OCI-LY3 (cell line): ENCODE data around the gene INSL3.

Experiments
- EZH2phosphoT487 ChIP-seq: fragments of 200-600 bp; shearing (Covaris generic); IDR thresholded peaks from 2 replicates; pipeline ENCODE4 v1.6.1; 2018; ENCODE audit warnings: antibody characterized with exemption, mixed run types, low read depth
- TF ChIP-seq, protein P1 (sequence below): fragments of 200-600, 300-600 bp; sonication (generic); IDR thresholded peaks from 2 replicates; pipeline ENCODE4 v1.5.1; 2014; ENCODE audit warnings: antibody characterized with exemption, low read length, low read depth

DNA sequence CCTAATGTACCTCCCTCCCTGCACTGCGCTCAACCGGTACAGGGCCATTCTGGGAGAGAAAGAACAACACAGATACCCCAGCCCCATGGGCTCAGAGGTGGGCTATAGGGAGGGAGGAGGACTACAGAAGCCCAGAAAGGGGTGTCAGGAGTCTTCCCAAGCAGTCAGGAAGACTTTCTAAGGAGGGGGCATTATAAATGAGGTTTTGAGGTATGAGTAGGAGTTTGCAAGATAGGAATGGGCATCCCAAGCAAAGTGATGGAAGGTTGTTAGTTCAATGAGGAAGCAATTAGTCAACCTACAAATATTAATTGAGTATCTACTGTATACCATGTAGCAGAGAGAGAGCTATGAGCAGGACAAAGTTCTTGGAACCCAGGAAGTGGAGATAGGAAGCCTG is 32.7 kb downstream of the INSL3 start:
- TF ChIP-seq, protein P1, sequence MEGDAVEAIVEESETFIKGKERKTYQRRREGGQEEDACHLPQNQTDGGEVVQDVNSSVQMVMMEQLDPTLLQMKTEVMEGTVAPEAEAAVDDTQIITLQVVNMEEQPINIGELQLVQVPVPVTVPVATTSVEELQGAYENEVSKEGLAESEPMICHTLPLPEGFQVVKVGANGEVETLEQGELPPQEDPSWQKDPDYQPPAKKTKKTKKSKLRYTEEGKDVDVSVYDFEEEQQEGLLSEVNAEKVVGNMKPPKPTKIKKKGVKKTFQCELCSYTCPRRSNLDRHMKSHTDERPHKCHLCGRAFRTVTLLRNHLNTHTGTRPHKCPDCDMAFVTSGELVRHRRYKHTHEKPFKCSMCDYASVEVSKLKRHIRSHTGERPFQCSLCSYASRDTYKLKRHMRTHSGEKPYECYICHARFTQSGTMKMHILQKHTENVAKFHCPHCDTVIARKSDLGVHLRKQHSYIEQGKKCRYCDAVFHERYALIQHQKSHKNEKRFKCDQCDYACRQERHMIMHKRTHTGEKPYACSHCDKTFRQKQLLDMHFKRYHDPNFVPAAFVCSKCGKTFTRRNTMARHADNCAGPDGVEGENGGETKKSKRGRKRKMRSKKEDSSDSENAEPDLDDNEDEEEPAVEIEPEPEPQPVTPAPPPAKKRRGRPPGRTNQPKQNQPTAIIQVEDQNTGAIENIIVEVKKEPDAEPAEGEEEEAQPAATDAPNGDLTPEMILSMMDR = no peak
- TF ChIP-seq EZH2phosphoT487 = no peak
